A673 (cell line): ENCODE results near the gene AGO3.

Experiments
- EZH2 ChIP-seq: fragments of 200-600 bp; sonication (generic); IDR thresholded peaks from 2 replicates; pipeline ENCODE4 v1.6.1; 2017; ENCODE audit warnings: borderline replicate concordance, low read depth, mild to moderate bottlenecking, mixed read lengths, antibody characterized with exemption, low read length; ENCODE audit not compliant: poor library complexity, severe bottlenecking
- TF ChIP-seq, protein P1 (sequence below): fragments of 300-800, 200-600 bp; sonication (generic); conservative IDR thresholded peaks from 2 replicates; pipeline ENCODE4 v1.5.1; 2017; ENCODE audit warnings: low read depth, mild to moderate bottlenecking, antibody characterized with exemption, low read length, moderate library complexity, mixed read lengths

DNA sequence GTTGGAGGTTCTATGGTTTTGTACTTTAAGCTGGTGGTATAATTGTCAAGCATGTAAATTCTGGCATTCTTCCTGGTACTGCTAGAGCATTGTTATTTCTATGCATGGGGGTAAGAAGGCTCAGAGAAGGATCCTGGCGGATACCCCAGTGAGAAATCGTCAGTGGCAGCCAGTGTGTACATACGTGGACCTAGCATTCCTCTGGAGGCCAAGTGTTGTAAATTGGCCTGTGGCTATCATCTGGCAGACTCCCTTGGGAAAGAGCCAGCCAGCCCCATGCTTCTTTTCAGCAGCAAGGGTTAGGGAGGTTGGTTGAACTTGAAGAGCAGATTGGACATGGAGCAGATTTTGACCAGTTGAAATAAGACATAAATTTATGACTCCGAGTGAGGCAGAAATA is 5.2 kb upstream of the AGO3 start:
- TF ChIP-seq, protein P1, sequence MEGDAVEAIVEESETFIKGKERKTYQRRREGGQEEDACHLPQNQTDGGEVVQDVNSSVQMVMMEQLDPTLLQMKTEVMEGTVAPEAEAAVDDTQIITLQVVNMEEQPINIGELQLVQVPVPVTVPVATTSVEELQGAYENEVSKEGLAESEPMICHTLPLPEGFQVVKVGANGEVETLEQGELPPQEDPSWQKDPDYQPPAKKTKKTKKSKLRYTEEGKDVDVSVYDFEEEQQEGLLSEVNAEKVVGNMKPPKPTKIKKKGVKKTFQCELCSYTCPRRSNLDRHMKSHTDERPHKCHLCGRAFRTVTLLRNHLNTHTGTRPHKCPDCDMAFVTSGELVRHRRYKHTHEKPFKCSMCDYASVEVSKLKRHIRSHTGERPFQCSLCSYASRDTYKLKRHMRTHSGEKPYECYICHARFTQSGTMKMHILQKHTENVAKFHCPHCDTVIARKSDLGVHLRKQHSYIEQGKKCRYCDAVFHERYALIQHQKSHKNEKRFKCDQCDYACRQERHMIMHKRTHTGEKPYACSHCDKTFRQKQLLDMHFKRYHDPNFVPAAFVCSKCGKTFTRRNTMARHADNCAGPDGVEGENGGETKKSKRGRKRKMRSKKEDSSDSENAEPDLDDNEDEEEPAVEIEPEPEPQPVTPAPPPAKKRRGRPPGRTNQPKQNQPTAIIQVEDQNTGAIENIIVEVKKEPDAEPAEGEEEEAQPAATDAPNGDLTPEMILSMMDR = no peak
- no peak for TF ChIP-seq EZH2
